HG02610 (cell line): Measurements from ENCODE around the gene HAUS5.
"Not testable (repeated sequence)": the region's sequence is repeated elsewhere in the genome, so short reads cannot be mapped to it uniquely, and the experiment has no call there.

Experiments used
- ATAC-seq: cut with Tn5 transposase; IDR thresholded peaks from one replicate; pipeline ENCODE4 v1.9.1; 2021; ENCODE audit warnings: mild to moderate bottlenecking, moderate library complexity; ENCODE audit not compliant: unreplicated experiment

The HAUS5 gene, protein sequence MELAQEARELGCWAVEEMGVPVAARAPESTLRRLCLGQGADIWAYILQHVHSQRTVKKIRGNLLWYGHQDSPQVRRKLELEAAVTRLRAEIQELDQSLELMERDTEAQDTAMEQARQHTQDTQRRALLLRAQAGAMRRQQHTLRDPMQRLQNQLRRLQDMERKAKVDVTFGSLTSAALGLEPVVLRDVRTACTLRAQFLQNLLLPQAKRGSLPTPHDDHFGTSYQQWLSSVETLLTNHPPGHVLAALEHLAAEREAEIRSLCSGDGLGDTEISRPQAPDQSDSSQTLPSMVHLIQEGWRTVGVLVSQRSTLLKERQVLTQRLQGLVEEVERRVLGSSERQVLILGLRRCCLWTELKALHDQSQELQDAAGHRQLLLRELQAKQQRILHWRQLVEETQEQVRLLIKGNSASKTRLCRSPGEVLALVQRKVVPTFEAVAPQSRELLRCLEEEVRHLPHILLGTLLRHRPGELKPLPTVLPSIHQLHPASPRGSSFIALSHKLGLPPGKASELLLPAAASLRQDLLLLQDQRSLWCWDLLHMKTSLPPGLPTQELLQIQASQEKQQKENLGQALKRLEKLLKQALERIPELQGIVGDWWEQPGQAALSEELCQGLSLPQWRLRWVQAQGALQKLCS

GRCh38 chr19:35612559-35613321, at the start of gene HAUS5:
Gene HAUS5, plus strand, starts transcription at chr19:35612735. Its CDS starts 60 bp downstream, at chr19:35612795.
- ATAC-seq = peak; percentile 70

- ATAC-seq = no peak
Measured at GRCh38 chr19:35562776-35563175, 49.8 kb upstream of the HAUS5 start.

GRCh38 chr19:35563207-35563829, 49.2 kb upstream of the HAUS5 start, which contains the start of gene ATP4A:
Gene ATP4A, minus strand, starts transcription at chr19:35563658. Its CDS starts 29 bp downstream, at chr19:35563629.
- no peak for ATAC-seq

DNA sequence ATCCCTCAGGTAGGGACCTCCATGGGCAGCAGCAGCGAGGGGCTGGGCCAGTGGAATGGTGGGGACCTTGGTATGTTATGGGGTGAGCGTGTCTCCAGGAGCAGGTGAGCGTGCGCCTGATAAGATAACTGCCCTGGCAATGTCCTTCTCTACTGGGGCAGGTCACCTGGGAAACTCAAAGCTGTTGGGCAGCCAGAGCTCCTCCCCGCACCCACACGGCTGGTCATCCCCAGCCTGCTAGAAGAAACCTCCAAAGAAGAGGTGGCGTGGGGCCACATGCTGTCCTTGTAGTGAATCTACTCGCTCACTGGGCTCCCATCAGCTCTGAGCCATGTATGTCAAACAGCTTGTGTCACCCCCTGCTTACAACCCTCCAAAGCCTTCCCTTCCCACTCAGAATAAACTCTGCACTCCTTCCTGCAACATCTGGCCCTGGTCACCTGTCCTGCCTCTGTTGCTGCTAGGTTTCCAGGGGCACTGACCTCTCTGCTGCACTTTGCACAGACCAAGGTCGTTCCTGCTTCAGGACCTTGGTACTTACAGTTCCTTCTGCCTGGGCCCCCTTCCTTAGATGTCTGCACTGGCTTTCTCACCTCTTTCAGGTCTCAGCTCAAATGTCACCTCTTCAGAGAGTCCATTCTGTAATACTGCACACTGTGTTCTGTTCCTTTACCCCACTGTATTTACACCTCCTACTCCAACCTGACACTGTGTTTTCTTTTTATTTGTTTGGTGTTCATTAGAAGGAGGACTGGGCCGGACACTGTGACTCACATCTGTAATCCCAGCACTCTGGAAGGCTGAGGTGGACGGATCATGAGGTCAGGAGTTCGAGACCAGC, 47.3 kb upstream of the HAUS5 start:
- ATAC-seq = no peak

GRCh38 chr19:35566738-35567137, 45.8 kb upstream of the HAUS5 start:
- no peak for ATAC-seq

DNA sequence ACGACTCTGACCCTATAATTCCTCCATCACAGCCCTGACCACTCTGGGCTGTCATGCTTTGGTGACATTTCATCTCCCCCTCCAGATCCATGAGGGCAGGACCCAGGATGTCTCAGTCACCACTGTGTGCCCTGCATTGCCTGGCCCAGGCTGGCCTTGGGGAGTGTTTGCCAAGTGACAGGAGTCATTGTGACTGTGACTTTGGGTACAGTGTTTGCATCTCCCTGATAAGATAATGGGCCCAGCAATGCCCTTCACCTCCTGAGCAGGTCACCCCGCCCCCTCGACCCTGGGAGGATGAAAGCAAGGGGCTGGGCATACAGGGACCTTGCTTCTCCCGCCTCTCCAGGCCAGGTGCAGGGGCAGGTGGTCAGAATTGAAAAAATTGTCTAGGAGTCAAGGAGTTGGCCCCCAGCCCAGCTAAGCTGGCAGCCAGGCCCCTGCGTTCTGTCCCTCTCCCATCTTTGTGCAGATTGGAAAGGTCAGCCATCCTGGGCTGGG, 43.2 kb upstream of the HAUS5 start:
- ATAC-seq = no peak

DNA sequence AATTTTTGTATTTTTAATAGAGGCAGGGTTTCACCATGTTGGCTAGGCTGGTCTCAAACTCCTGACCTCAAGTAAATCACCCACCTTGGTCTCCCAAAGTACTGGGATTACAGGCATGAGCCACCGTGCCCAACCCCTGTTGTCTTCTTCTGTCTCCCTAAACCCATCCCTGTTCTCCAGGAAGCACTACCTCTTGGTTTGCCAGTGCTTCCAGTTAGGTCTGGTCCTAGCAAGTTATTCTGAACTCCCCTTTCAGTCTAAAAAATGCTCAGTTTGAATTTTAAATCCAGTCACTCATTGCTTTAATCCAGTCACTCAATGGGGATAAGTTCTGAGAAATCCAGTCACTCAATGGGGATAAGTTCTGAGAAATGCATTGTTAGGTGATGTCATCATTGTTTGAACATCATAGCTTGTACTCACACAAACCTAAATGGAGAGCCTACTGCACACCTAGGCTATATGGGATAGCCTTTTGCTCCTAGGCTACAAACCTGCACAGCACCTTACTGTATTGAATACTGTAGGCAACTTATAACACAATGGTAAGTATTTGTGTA, 41.0 kb upstream of the HAUS5 start:
- no peak for ATAC-seq

DNA sequence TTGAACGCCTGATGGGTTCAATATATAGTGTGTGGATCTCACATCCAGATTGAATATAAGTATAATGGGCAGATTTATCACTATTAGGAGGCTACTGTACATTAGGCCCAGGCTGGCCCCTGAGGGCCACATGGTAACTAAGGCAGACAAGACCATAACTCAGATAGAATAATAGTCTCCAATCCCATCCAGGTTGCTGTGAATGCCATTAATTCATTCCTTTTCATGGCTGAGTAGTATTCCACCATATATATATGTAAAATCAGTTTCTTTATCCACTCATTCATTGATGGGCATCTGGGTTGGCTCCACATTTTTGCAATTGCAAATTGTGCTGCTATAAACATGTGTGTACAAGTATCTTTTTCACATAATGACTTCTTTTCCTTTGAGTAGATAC, 34.6 kb upstream of the HAUS5 start:
- ATAC-seq = no peak

GRCh38 chr19:35578707-35579106, 33.8 kb upstream of the HAUS5 start:
- no peak for ATAC-seq

DNA sequence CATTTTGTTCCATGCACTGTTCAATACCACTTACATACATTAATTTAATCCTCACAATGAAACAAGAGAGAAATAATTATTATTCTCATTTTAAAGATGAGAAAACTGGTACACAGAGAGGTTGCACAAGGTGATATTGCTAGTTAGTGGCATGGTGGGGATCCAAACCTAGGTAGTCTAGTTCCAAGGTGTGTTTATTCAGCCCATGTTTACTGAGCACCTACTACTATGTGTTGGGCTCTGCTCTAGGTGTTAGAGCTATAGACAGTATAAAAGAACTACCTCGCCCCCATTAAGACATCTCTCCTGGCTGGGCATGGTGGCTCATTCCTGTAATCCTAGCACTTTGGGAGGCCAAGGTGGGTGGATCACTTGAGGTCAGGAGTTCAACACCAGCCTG, 29.8 kb upstream of the HAUS5 start:
- ATAC-seq = no peak

DNA sequence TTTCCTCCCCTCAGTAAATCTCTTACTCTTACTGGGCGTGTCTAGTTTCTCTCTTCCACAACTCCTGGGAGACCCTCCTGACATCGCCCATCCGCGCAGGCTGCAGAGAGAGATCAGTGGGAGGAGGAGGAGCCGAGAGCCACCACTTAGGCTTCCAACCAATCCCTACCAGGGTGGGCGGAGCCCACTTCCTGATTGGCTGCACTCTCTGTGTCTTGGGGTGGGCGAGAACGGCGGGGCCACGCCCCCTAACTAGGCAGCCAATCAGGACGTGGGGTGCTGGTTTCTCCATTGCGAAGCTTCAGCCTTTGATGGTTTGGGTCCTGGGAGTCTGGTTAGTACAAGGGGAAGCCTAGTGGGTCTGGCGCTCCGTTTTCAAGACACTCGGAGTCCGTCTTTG, 26.7 kb upstream of the HAUS5 start, which contains the start of gene PMIS2:
PMIS2 (plus strand) TSS at position 326 of the 400 bp plus-strand sequence. CDS start 87 bp downstream, outside the sequence.
- ATAC-seq = no peak

- ATAC-seq = no peak
Measured at GRCh38 chr19:35587321-35587720, 25.2 kb upstream of the HAUS5 start.

GRCh38 chr19:35590875-35591274, 21.7 kb upstream of the HAUS5 start:
- no peak for ATAC-seq

GRCh38 chr19:35592226-35592625, 20.3 kb upstream of the HAUS5 start:
- ATAC-seq = no peak

- not testable (repeated sequence) for ATAC-seq
Measured at GRCh38 chr19:35595026-35595425, 17.5 kb upstream of the HAUS5 start.

GRCh38 chr19:35595928-35596327, 16.6 kb upstream of the HAUS5 start:
- ATAC-seq = no peak

- ATAC-seq = no peak
Measured at GRCh38 chr19:35596366-35596999, 16.1 kb upstream of the HAUS5 start.

DNA sequence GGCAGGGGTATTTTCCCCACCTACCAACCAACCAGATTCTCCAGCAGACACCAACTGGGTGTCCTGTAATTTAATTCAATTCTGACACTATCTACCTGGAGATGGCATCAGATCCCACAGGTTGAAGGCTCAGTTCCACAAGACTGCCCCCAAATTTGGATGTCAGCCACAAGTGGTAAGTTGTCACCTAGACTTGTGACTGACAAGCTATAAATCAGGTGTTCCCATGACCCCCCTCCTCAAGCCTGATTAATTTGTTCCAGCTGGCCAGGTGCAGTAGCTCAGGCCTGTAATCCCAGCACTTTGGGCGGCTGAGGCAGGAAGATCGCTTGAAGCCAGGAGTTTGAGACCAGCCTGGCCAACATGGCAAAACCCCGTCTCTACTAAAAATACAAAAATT, 10.6 kb upstream of the HAUS5 start:
- no peak for ATAC-seq

DNA sequence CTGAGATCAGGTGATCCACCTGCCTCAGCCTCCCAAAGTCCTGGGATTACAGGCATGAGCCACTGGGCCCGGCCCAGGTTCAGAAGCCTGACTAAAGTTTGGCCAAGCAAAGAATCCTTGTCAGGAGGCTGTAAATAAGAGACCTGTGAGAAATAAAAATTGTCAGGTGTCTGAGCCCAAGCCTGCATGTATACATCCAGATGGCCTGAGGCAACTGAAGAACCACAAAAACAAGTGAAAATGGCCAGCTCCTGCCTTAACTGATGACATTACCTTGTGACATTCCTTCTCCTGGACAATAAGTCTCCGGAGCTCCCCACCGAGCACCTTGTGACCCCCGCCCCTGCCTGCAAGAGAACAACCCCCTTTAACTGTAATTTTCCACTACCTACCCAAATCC, 8.1 kb upstream of the HAUS5 start:
- ATAC-seq = not testable (repeated sequence)
